OCI-LY7 (cell line): ENCODE measurements around the gene BMERB1.

Source experiments
- EZH2phosphoT487 ChIP-seq: fragments of 200-600 bp; sonication (generic); IDR thresholded peaks from 2 replicates; pipeline ENCODE4 v1.6.1; 2018; ENCODE audit warnings: low read depth, borderline replicate concordance, mild to moderate bottlenecking, mixed run types, antibody characterized with exemption, low read length, moderate library complexity, mixed read lengths
- TF ChIP-seq, protein P1 (sequence below): fragments of 200-600 bp; sonication (generic); conservative IDR thresholded peaks from 2 replicates; pipeline ENCODE4 v1.5.1; 2014; ENCODE audit warnings: mild to moderate bottlenecking, antibody characterized with exemption, low read length, moderate library complexity, mixed read lengths

DNA sequence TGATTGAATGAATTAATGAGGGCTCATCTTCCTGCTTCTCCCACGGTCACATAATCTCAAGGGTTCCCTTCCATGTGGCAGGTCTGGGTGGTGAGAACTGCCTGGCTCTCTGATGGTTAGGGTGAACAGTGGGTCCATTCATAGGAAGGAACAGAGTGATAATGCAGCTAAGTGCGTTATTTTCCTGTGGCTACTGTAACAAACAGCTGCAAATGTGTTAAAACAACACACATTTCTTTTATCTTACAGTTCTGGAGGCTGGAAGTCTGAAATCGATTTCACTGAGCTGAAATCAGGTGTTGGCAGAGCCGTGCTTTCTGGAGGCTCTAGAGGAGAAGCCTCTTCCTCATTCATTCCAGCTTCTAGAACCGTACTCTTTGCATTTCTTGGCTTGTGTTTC lies 95.3 kb downstream of the BMERB1 start:
- TF ChIP-seq, protein P1, sequence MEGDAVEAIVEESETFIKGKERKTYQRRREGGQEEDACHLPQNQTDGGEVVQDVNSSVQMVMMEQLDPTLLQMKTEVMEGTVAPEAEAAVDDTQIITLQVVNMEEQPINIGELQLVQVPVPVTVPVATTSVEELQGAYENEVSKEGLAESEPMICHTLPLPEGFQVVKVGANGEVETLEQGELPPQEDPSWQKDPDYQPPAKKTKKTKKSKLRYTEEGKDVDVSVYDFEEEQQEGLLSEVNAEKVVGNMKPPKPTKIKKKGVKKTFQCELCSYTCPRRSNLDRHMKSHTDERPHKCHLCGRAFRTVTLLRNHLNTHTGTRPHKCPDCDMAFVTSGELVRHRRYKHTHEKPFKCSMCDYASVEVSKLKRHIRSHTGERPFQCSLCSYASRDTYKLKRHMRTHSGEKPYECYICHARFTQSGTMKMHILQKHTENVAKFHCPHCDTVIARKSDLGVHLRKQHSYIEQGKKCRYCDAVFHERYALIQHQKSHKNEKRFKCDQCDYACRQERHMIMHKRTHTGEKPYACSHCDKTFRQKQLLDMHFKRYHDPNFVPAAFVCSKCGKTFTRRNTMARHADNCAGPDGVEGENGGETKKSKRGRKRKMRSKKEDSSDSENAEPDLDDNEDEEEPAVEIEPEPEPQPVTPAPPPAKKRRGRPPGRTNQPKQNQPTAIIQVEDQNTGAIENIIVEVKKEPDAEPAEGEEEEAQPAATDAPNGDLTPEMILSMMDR: no peak
- TF ChIP-seq EZH2phosphoT487: no peak
